Measurements from ENCODE around the gene MYBPHL.

DNA sequence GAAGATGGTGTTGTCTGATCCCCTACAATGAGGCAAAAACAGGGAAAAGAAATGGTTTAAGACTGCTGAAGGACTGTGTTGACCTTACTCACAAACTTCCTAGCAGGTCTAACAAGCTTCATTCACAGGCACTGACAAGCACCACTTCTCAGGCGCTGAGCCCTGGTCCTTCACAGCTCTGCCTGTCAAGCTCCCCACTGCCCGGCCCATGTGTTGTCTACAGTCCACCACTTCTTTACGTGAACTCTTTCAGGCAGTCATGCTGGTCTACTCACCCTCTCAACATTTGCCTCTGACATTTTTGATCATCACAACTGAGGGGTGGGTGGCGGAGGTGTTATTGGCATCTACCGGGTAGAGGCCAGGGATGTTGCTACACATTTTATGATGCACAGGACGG is 40.7 kb upstream of the MYBPHL start:
- TF ChIP-seq CTCF (IDR thresholded peaks at IDR 0.05) (no peak), POLR2A (IDR thresholded peaks at IDR 0.05; ENCODE audit: low read depth) (no peak)
